SK-N-MC (cell line): Measurements from ENCODE around the gene MLPH.
A peak's percentile ranks its signal among the peaks of the same experiment; 100 is the strongest.

Source experiments
- DNase-seq: peaks from one replicate; pipeline ENCODE4 v3.0.0-alpha.2; 2011; ENCODE audit warnings: low read depth, low spot score
- H3K27ac ChIP-seq: fragments of 200-600 bp; sonication (generic); 2 replicates; pipeline ENCODE4 v1.5.1; 2016; ENCODE audit warnings: mixed run types
- H3K36me3 ChIP-seq: fragments of 200-600 bp; sonication (generic); 2 replicates; pipeline ENCODE4 v1.6.1; 2017; ENCODE audit warnings: antibody characterized with exemption, low read length, mixed read lengths; ENCODE audit not compliant: insufficient read depth
- H3K4me3 ChIP-seq: fragments of 200-600 bp; sonication (generic); 2 replicates; pipeline ENCODE4 v1.5.1; 2016
- H3K9ac ChIP-seq: fragments of 200-600 bp; sonication (generic); 2 replicates; pipeline ENCODE4 v1.8.0; 2017; ENCODE audit warnings: mixed run types, mixed read lengths; ENCODE audit not compliant: insufficient read length
- H3K9me3 ChIP-seq: fragments of 200-600 bp; sonication (generic); 2 replicates; pipeline ENCODE4 v1.6.1; 2017; ENCODE audit warnings: low read depth, mild to moderate bottlenecking, antibody characterized with exemption, low read length, moderate library complexity, mixed read lengths
- EZH2 ChIP-seq: fragments of 200-600 bp; sonication (generic); IDR thresholded peaks from one replicate; pipeline ENCODE4 v1.6.1; 2017; ENCODE audit warnings: antibody characterized with exemption
- FOXP2 ChIP-seq: optimal IDR thresholded peaks from 2 replicates; pipeline ENCODE3; 2011; ENCODE audit warnings: mild to moderate bottlenecking, moderate library complexity; ENCODE audit not compliant: insufficient read depth; ENCODE audit errors: extremely low read length, control extremely low read depth
- POLR2AphosphoS5 ChIP-seq: IDR thresholded peaks from 2 replicates; pipeline ENCODE4 v1.6.1; 2012; ENCODE audit warnings: mild to moderate bottlenecking, low read depth, low read length, borderline replicate concordance

MLPH gene

GRCh38 chr2:237497009-237497837 is 10.2 kb downstream of the MLPH start:
- H3K4me3 ChIP-seq = no peak overlapping the region
- no peak overlapping the region for H3K27ac ChIP-seq
- no peaks in the 10 kb centered on the region for H3K36me3 ChIP-seq
- no peak for DNase-seq
- H3K9me3 ChIP-seq = no peaks in the 10 kb centered on the region
- no peak overlapping the region for H3K9ac ChIP-seq
- TF ChIP-seq EZH2 = no peak
- TF ChIP-seq FOXP2 = no peak
- no peak for TF ChIP-seq POLR2AphosphoS5

- Histone ChIP-seq H3K4me3 (no peak overlapping the region), H3K27ac (no peak overlapping the region), H3K9ac (no peak overlapping the region), H3K9me3 (no peaks in the 10 kb centered on the region), H3K36me3 (no peaks in the 10 kb centered on the region)
- no peak for TF ChIP-seq EZH2
- TF ChIP-seq POLR2AphosphoS5 = no peak
- no peak for TF ChIP-seq FOXP2
- DNase-seq = no peak
These were observed 10.8 kb downstream of the MLPH start for GRCh38 chr2:237497838-237498186.

DNA sequence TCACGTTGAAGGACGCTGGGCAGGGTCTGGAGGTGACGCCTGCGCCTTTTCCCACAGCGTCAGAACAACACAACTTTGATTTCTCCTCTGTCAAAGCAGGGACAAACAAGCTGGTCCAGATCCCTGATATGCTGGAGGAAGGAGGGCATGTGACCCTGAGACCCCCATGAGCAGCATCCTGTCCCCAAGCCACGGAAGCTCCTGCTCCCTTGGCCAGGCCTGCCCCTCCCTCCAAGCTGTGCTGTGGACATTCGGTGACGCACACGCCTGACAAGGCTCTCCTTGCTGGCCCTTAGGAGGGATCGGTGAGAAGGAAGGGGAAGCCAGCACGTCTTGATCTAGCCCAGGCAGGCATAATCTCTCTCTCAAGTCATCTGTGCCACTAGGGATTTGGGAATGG is 11.3 kb downstream of the MLPH start:
- H3K9me3 ChIP-seq = no peaks in the 10 kb centered on the region
- H3K27ac ChIP-seq = no peak overlapping the region
- H3K9ac ChIP-seq = no peak overlapping the region
- no peak overlapping the region for H3K4me3 ChIP-seq
- no peaks in the 10 kb centered on the region for H3K36me3 ChIP-seq
- no peak for TF ChIP-seq FOXP2
- no peak for TF ChIP-seq POLR2AphosphoS5
- TF ChIP-seq EZH2 = no peak
- DNase-seq = no peak

DNA sequence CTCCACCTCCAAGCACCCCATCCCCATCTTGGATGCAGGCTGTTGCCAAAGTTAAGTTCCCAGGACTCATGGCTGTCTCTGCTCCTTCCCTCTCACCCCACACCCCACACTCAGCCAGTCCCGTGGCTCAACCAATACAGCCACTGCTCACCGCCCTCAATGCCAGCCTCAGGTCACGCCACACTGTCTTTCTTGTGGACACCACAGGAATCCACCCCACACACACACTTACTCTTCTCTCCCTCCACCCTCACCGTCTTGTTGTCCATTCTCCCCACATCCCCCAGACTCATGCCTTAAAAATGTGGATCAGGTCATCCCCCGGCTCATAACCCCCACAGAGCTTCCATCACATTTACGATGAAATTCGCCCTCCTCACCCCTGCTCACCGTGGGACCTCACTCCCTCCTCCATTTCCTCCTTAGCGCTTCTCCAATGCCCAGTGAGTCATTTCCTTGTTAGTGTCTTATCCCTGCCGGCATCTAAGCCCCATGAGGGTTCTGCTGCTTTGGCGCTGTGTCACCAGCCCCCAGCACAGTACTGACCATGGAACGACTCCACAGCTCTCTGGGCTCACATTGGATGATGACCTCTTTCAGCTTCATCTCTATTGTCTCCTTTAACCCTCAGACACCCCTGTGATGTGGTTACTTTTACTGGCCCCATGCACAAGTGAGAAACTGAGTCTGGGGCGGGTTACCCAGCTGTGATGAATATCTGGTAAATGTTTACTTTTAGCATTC is 13.8 kb downstream of the MLPH start:
- no peak overlapping the region for H3K4me3 ChIP-seq
- H3K27ac ChIP-seq = no peak overlapping the region
- H3K9ac ChIP-seq = no peak overlapping the region
- DNase-seq = no peak
- no peaks in the 10 kb centered on the region for H3K9me3 ChIP-seq
- H3K36me3 ChIP-seq = no peaks in the 10 kb centered on the region
- TF ChIP-seq FOXP2 (no peak), POLR2AphosphoS5 (no peak), EZH2 (no peak)

- H3K36me3 ChIP-seq = no peaks in the 10 kb centered on the region
- H3K27ac ChIP-seq = no peak overlapping the region
- no peaks in the 10 kb centered on the region for H3K9me3 ChIP-seq
- no peak for DNase-seq
- H3K4me3 ChIP-seq = no peak overlapping the region
- TF ChIP-seq FOXP2 (no peak), EZH2 (no peak), POLR2AphosphoS5 (no peak)
- H3K9ac ChIP-seq = no peak overlapping the region
These were observed 15.0 kb downstream of the MLPH start for GRCh38 chr2:237501892-237502513.

DNA sequence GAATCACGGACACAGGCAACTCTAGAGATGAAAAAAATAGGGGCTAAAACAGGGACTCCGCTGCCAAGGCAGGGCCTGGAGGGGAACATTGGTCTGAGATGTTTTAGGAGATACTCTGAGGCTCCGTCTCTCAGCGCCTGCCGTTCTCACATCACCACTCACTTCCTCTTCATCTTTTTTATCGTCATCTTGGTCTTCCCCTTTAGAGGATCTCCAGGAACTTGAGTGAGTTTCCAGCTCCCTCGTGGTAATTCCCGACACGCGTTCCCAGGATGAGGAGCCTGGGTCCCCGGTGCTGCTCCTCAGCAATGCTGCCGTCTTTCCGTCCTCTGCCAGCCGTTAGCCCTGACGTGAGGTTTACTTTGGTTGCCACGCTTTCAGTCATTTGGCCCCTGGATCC is 16.1 kb downstream of the MLPH start:
- Histone ChIP-seq H3K4me3 (no peak overlapping the region), H3K9me3 (no peaks in the 10 kb centered on the region), H3K27ac (no peak overlapping the region), H3K36me3 (no peaks in the 10 kb centered on the region), H3K9ac (no peak overlapping the region)
- no peak for DNase-seq
- no peak for TF ChIP-seq POLR2AphosphoS5

- no peak overlapping the region for H3K9ac ChIP-seq
- H3K36me3 ChIP-seq = no peaks in the 10 kb centered on the region
- H3K4me3 ChIP-seq = no peak overlapping the region
- no peaks in the 10 kb centered on the region for H3K9me3 ChIP-seq
- DNase-seq = no peak
- TF ChIP-seq FOXP2 = no peak
- TF ChIP-seq POLR2AphosphoS5 = no peak
- TF ChIP-seq EZH2 = no peak
- H3K27ac ChIP-seq = no peak overlapping the region
These were observed 18.3 kb downstream of the MLPH start for GRCh38 chr2:237505188-237505939.

DNA sequence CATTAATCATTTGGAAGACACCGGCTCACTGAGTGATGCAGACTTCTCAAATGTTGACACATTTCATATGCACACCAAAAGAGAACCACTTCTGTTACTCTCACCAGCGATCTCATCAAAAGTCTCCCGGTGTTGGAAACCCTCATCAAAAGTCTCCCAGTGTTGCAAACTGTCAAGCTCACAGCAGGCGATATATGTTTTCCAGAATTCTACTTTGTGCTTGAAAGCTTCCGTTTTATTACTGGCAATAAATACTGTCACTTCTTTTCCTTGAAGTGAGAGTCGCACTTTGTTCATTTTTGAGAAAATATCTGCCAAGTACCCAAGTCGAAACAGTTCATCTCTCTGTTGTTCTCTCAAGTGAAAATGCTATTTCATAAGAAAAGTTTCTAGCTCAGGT is 20.5 kb downstream of the MLPH start:
- peak; percentile 16 for DNase-seq
- no peak overlapping the region for H3K27ac ChIP-seq
- no peak overlapping the region for H3K4me3 ChIP-seq
- no peak overlapping the region for H3K9ac ChIP-seq
- no peaks in the 10 kb centered on the region for H3K9me3 ChIP-seq
- TF ChIP-seq FOXP2 = no peak
- TF ChIP-seq EZH2 = no peak
- TF ChIP-seq POLR2AphosphoS5 = no peak
- H3K36me3 ChIP-seq = no peaks in the 10 kb centered on the region
